Measurements from ENCODE around the gene TMIE.

- TF ChIP-seq CTCF (conservative IDR thresholded peaks at IDR 0.05 in 1 of 2, IDR thresholded peaks at IDR 0.05 in 1 of 2; ENCODE audit: low read depth in 1 of 2, low read length in 2 of 2): no peak
- no peak for TF ChIP-seq EZH2 (IDR thresholded peaks at IDR 0.05; ENCODE audit: low read length, missing control alignments)
Observed at GRCh38 chr3:46693892-46694226, 7.3 kb upstream of the TMIE start.

Measured in fibroblast of lung (primary cell).